ENCODE results near the gene NHS. TPM values are rescaled to one million over a fixed set of nuclear protein-coding genes. Genes with fewer than 3 reads are reported as not detected.

NHS gene
- total RNA-seq, 1 experiment from 2014 or later: 5.7 TPM

DNA sequence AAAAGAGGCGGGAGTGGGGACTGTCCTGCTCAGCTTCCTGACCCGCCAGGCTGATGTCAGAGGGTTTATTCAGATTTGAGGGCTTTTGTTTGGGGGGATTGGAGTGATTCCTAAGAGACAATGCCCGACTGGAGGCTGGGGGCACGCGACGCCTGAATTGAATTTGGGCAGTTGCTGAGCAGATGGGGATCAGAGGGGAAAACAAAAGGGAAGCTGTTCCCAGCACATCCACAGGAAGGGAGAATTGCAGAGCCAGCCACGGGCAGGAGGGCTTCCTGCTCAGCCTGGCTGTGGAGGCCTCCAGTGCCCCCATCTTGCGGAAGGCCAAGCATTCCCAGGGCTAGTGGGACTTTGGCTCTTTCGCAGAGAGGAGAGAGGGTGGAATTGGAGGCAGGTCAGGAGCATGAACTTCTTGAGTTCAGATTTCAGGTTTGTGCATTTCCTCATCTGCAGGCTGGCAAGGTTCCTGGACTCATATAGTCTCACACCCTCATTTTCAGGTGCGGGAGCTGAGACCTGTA, 162.8 kb downstream of the NHS start:
- DNase-seq (ENCODE audit: low read depth, low spot score) (no peak), ATAC-seq (no peak)
- Histone ChIP-seq H3K4me3 (replicated peaks in 1 of 2; ENCODE audit: low read depth in 1 of 2, low read length in 2 of 2) (no peak overlapping the region), H3K27ac (ENCODE audit: low read depth, low read length) (no peak overlapping the region), H3K9ac (ENCODE audit: low read length) (no peak overlapping the region), H3K36me3 (ENCODE audit: control insufficient read depth in 1 of 2, insufficient read depth in 2 of 2, low read length in 2 of 2) (no peaks in the 10 kb centered on the region), H3K4me2 (ENCODE audit: low read length) (no peak overlapping the region), H3K9me2 (ENCODE audit: insufficient read depth) (no peaks in the 10 kb centered on the region), H3K27me3 (ENCODE audit: insufficient read depth, low read length) (no peaks in the 10 kb centered on the region), H3K79me2 (ENCODE audit: insufficient read depth, low read length) (no peaks in the 10 kb centered on the region), H4K20me1 (ENCODE audit: insufficient read depth) (no peaks in the 10 kb centered on the region), H3K9me3 (ENCODE audit: control insufficient read depth in 1 of 2, insufficient read depth in 1 of 2, low read depth in 1 of 2, low read length in 2 of 2) (no peaks in the 10 kb centered on the region), H3K4me1 (ENCODE audit: control insufficient read depth in 1 of 2, insufficient read depth in 2 of 2, low read length in 2 of 2) (no peaks in the 10 kb centered on the region), H2AFZ (ENCODE audit: low read depth, low read length, poor library complexity, severe bottlenecking) (no peak overlapping the region)
- TF ChIP-seq, protein P1, sequence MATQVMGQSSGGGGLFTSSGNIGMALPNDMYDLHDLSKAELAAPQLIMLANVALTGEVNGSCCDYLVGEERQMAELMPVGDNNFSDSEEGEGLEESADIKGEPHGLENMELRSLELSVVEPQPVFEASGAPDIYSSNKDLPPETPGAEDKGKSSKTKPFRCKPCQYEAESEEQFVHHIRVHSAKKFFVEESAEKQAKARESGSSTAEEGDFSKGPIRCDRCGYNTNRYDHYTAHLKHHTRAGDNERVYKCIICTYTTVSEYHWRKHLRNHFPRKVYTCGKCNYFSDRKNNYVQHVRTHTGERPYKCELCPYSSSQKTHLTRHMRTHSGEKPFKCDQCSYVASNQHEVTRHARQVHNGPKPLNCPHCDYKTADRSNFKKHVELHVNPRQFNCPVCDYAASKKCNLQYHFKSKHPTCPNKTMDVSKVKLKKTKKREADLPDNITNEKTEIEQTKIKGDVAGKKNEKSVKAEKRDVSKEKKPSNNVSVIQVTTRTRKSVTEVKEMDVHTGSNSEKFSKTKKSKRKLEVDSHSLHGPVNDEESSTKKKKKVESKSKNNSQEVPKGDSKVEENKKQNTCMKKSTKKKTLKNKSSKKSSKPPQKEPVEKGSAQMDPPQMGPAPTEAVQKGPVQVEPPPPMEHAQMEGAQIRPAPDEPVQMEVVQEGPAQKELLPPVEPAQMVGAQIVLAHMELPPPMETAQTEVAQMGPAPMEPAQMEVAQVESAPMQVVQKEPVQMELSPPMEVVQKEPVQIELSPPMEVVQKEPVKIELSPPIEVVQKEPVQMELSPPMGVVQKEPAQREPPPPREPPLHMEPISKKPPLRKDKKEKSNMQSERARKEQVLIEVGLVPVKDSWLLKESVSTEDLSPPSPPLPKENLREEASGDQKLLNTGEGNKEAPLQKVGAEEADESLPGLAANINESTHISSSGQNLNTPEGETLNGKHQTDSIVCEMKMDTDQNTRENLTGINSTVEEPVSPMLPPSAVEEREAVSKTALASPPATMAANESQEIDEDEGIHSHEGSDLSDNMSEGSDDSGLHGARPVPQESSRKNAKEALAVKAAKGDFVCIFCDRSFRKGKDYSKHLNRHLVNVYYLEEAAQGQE (IDR thresholded peaks at IDR 0.05; ENCODE audit: low read depth): no peak
- TF ChIP-seq CEBPB (IDR thresholded peaks at IDR 0.05; ENCODE audit: low read depth) (no peak), YY1 (IDR thresholded peaks at IDR 0.05; ENCODE audit: extremely low read depth, insufficient replicate concordance, low read depth, low read length) (no peak), ZNF274 (IDR thresholded peaks at IDR 0.05; ENCODE audit: low read depth, low read length) (no peak), RAD21 (IDR thresholded peaks at IDR 0.05; ENCODE audit: low read depth) (no peak), POLR2AphosphoS5 (IDR thresholded peaks at IDR 0.05; ENCODE audit: low read depth, low read length) (no peak), EZH2 (IDR thresholded peaks at IDR 0.05) (no peak), ELF1 (IDR thresholded peaks at IDR 0.05; ENCODE audit: borderline replicate concordance, low read depth) (no peak)
- TF ChIP-seq, protein P2, sequence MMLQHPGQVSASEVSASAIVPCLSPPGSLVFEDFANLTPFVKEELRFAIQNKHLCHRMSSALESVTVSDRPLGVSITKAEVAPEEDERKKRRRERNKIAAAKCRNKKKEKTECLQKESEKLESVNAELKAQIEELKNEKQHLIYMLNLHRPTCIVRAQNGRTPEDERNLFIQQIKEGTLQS (IDR thresholded peaks at IDR 0.05): no peak
- POLR2A ChIA-PET: no interaction called here
- no TSS peak for BruUV-seq (replicated peaks)
- intact Hi-C loops (cut with micrococcal nuclease): no loop called here
- RAD21 ChIA-PET (ENCODE audit: low non-redundant PET in 1 of 2, low total read pairs in 2 of 2, uncharacterized antibody in 2 of 2, unreplicated experiment in 2 of 2): no interaction called here
- CTCF ChIA-PET: no interaction called here
